ENCODE data around the gene WDR38. TPM values are rescaled to one million over a fixed set of nuclear protein-coding genes. Genes with fewer than 3 reads are reported as not detected.

Gene WDR38
- total and polyA plus RNA-seq, 4 donors: not detected

- H3K27me3 ChIP-seq (ENCODE audit: control insufficient read depth in 4 of 4, insufficient read depth in 4 of 4, low read length in 3 of 4): no peaks in the 10 kb centered on the region
- H3K27ac ChIP-seq (ENCODE audit: low read depth in 1 of 2, low read length in 2 of 2): no peak overlapping the region
- no peaks in the 10 kb centered on the region for H3K9me3 ChIP-seq (ENCODE audit: control insufficient read depth in 4 of 4, low read length in 3 of 4)
- H3K4me3 ChIP-seq (ENCODE audit: low read depth in 1 of 3, low read length in 3 of 3): no peak overlapping the region
- no peak for DNase-seq (ENCODE audit: low spot score)
- 57% methylated on average over 7 of the region's 7 CpGs for WGBS
- H3K4me1 ChIP-seq (ENCODE audit: control insufficient read depth in 4 of 4, insufficient read depth in 4 of 4, low read length in 3 of 4): peaks cover 2 to 16% (median 10%) of the 10 kb centered on the region in 4 donors
- H3K9ac ChIP-seq (ENCODE audit: low read depth in 1 of 2, low read length in 2 of 2): no peak overlapping the region
- H3K36me3 ChIP-seq (ENCODE audit: control insufficient read depth in 4 of 4, insufficient read depth in 3 of 4, low read depth in 1 of 4, low read length in 3 of 4): peaks cover 12 to 34% (median 19%) of the 10 kb centered on the region in 4 donors
- no peak for TF ChIP-seq RAD21 (IDR thresholded peaks at IDR 0.05)
- TF ChIP-seq CTCF (IDR thresholded peaks at IDR 0.05; ENCODE audit: low read depth, low read length, missing input control): no peak
- TF ChIP-seq EGR1 (IDR thresholded peaks at IDR 0.05; ENCODE audit: low read depth in 2 of 2): no peak
- no peak for TF ChIP-seq JUND (IDR thresholded peaks at IDR 0.05)
- TF ChIP-seq FOXA1 (IDR thresholded peaks at IDR 0.05): no peak
- TF ChIP-seq REST (IDR thresholded peaks at IDR 0.05): no peak
- TF ChIP-seq FOXA2 (IDR thresholded peaks at IDR 0.05): no peak
- no peak for TF ChIP-seq RXRA (IDR thresholded peaks at IDR 0.05)
- TF ChIP-seq HNF4A (conservative IDR thresholded peaks at IDR 0.05): no peak
- no peak for TF ChIP-seq TAF1 (conservative IDR thresholded peaks at IDR 0.05)
- TF ChIP-seq YY1 (IDR thresholded peaks at IDR 0.05): no peak
- TF ChIP-seq SP1 (IDR thresholded peaks at IDR 0.05): no peak
- TF ChIP-seq HNF4G (IDR thresholded peaks at IDR 0.05): no peak
Observed at GRCh38 chr9:124854822-124855221, 1.6 kb downstream of the WDR38 start.

- H3K36me3 ChIP-seq (ENCODE audit: control insufficient read depth in 4 of 4, insufficient read depth in 3 of 4, low read depth in 1 of 4, low read length in 3 of 4): peaks cover 15 to 40% (median 25%) of the 10 kb centered on the region in 4 donors
- 80% methylated on average over 18 of the region's 18 CpGs for WGBS
- peaks cover 2 to 21% (median 15%) of the 10 kb centered on the region in 4 donors for H3K4me1 ChIP-seq (ENCODE audit: control insufficient read depth in 4 of 4, insufficient read depth in 4 of 4, low read length in 3 of 4)
- H3K9me3 ChIP-seq (ENCODE audit: control insufficient read depth in 4 of 4, low read length in 3 of 4): no peaks in the 10 kb centered on the region
- no peaks in the 10 kb centered on the region for H3K27me3 ChIP-seq (ENCODE audit: control insufficient read depth in 4 of 4, insufficient read depth in 4 of 4, low read length in 3 of 4)
- H3K4me3 ChIP-seq (ENCODE audit: low read depth in 1 of 3, low read length in 3 of 3): no peak overlapping the region
- no peak overlapping the region for H3K27ac ChIP-seq (ENCODE audit: low read depth in 1 of 2, low read length in 2 of 2)
- TF ChIP-seq CTCF (IDR thresholded peaks at IDR 0.05; ENCODE audit: low read depth, low read length, missing input control) (no peak), HNF4A (conservative IDR thresholded peaks at IDR 0.05) (no peak), YY1 (IDR thresholded peaks at IDR 0.05) (no peak), GABPA (IDR thresholded peaks at IDR 0.05 in 1 of 2, conservative IDR thresholded peaks at IDR 0.05 in 1 of 2) (no peak), RXRA (IDR thresholded peaks at IDR 0.05) (no peak), FOXA1 (IDR thresholded peaks at IDR 0.05) (no peak), EGR1 (IDR thresholded peaks at IDR 0.05; ENCODE audit: low read depth in 2 of 2) (no peak), ZBTB33 (IDR thresholded peaks at IDR 0.05) (no peak), FOXA2 (IDR thresholded peaks at IDR 0.05) (no peak), ATF3 (IDR thresholded peaks at IDR 0.05) (no peak), TAF1 (conservative IDR thresholded peaks at IDR 0.05) (no peak), HNF4G (IDR thresholded peaks at IDR 0.05) (no peak), SP1 (IDR thresholded peaks at IDR 0.05) (no peak), RAD21 (IDR thresholded peaks at IDR 0.05) (no peak)
- no peak for DNase-seq (ENCODE audit: low spot score)
- no peak overlapping the region for H3K9ac ChIP-seq (ENCODE audit: low read depth in 1 of 2, low read length in 2 of 2)
Observed at GRCh38 chr9:124855566-124855943, 2.3 kb downstream of the WDR38 start.

Measured in liver (tissue), 9 donors.